ENCODE measurements around the gene SNRNP27.

Gene SNRNP27

GRCh38 chr2:69933254-69933828 lies 39.6 kb downstream of the SNRNP27 start:
- Mint-ChIP-seq H3K27ac (no peak overlapping the region), H3K36me3 (peaks cover 54% of the 10 kb centered on the region), H3K9me3 (no peaks in the 10 kb centered on the region), H3K4me1 (peaks cover 24% of the 10 kb centered on the region), H3K27me3 (no peaks in the 10 kb centered on the region), H3K4me3 (no peak overlapping the region)
- DNase-seq = no peak
- CTCF ChIA-PET = interaction anchor here (1.0 to 1.2 kb wide), 3 partner anchors 9 to 136 kb away, joined by 3 to 4 read pairs (median 3); no protein-coding TSS in a partner anchor

GRCh38 chr2:69933839-69934613 lies 40.3 kb downstream of the SNRNP27 start:
- no peak overlapping the region for H3K4me3 Mint-ChIP-seq
- H3K4me1 Mint-ChIP-seq = peaks cover 24% of the 10 kb centered on the region
- H3K36me3 Mint-ChIP-seq = peaks cover 61% of the 10 kb centered on the region
- CTCF ChIA-PET = interaction anchor here (0.5 to 1.2 kb wide), 3 partner anchors 10 to 135 kb away, joined by 3 read pairs; no protein-coding TSS in a partner anchor
- no peak overlapping the region for H3K27ac Mint-ChIP-seq
- no peak for DNase-seq
- no peaks in the 10 kb centered on the region for H3K27me3 Mint-ChIP-seq
- H3K9me3 Mint-ChIP-seq = no peaks in the 10 kb centered on the region

GRCh38 chr2:69934614-69934908 lies 40.8 kb downstream of the SNRNP27 start:
- Mint-ChIP-seq H3K27ac (no peak overlapping the region), H3K36me3 (peaks cover 65% of the 10 kb centered on the region), H3K27me3 (no peaks in the 10 kb centered on the region), H3K4me1 (peaks cover 24% of the 10 kb centered on the region), H3K9me3 (no peaks in the 10 kb centered on the region), H3K4me3 (no peak overlapping the region)
- no peak for DNase-seq
- CTCF ChIA-PET = interaction anchor here (0.5 to 1.2 kb wide), 3 partner anchors 10 to 135 kb away, joined by 3 read pairs; no protein-coding TSS in a partner anchor

GRCh38 chr2:69935011-69935410 lies 41.3 kb downstream of the SNRNP27 start:
- no peak overlapping the region for H3K27ac Mint-ChIP-seq
- H3K36me3 Mint-ChIP-seq = peaks cover 67% of the 10 kb centered on the region
- DNase-seq = no peak
- no peaks in the 10 kb centered on the region for H3K27me3 Mint-ChIP-seq
- CTCF ChIA-PET = no interaction called here
- no peak overlapping the region for H3K4me3 Mint-ChIP-seq
- peaks cover 24% of the 10 kb centered on the region for H3K4me1 Mint-ChIP-seq
- H3K9me3 Mint-ChIP-seq = no peaks in the 10 kb centered on the region

- peaks cover 20% of the 10 kb centered on the region for H3K4me1 Mint-ChIP-seq
- DNase-seq = no peak
- no peak overlapping the region for H3K27ac Mint-ChIP-seq
- peaks cover 74% of the 10 kb centered on the region for H3K36me3 Mint-ChIP-seq
- H3K27me3 Mint-ChIP-seq = no peaks in the 10 kb centered on the region
- H3K4me3 Mint-ChIP-seq = no peak overlapping the region
- H3K9me3 Mint-ChIP-seq = no peaks in the 10 kb centered on the region
- CTCF ChIA-PET = no interaction called here
These were observed 43.1 kb downstream of the SNRNP27 start for GRCh38 chr2:69936906-69937305.

- Mint-ChIP-seq H3K36me3 (peaks cover 78% of the 10 kb centered on the region), H3K27me3 (no peaks in the 10 kb centered on the region), H3K27ac (no peak overlapping the region), H3K4me3 (no peak overlapping the region), H3K9me3 (no peaks in the 10 kb centered on the region), H3K4me1 (peaks cover 14% of the 10 kb centered on the region)
- DNase-seq = no peak
- CTCF ChIA-PET = no interaction called here
These were observed 44.2 kb downstream of the SNRNP27 start for GRCh38 chr2:69937968-69938367.

GRCh38 chr2:69939722-69940121 lies 46.0 kb downstream of the SNRNP27 start:
- Mint-ChIP-seq H3K4me1 (peaks cover 13% of the 10 kb centered on the region), H3K9me3 (no peaks in the 10 kb centered on the region), H3K4me3 (no peak overlapping the region), H3K36me3 (peaks cover 86% of the 10 kb centered on the region), H3K27me3 (no peaks in the 10 kb centered on the region), H3K27ac (no peak overlapping the region)
- CTCF ChIA-PET = no interaction called here
- no peak for DNase-seq

GRCh38 chr2:69940691-69941090 lies 46.9 kb downstream of the SNRNP27 start:
- Mint-ChIP-seq H3K27me3 (no peaks in the 10 kb centered on the region), H3K4me1 (peaks cover 21% of the 10 kb centered on the region), H3K36me3 (peaks cover 80% of the 10 kb centered on the region), H3K4me3 (no peak overlapping the region), H3K9me3 (no peaks in the 10 kb centered on the region), H3K27ac (no peak overlapping the region)
- DNase-seq = no peak
- CTCF ChIA-PET = interaction anchor here (1.1 kb wide), 1 partner anchor 26 kb away, joined by 3 read pairs; no protein-coding TSS in a partner anchor

- Mint-ChIP-seq H3K27me3 (no peaks in the 10 kb centered on the region), H3K4me1 (peaks cover 43% of the 10 kb centered on the region), H3K9me3 (no peaks in the 10 kb centered on the region), H3K4me3 (no peak overlapping the region), H3K36me3 (peaks cover 62% of the 10 kb centered on the region), H3K27ac (no peak overlapping the region)
- DNase-seq = no peak
- CTCF ChIA-PET = no interaction called here
These were observed 49.5 kb downstream of the SNRNP27 start for GRCh38 chr2:69943000-69943842.

GRCh38 chr2:69943843-69944525 lies 50.2 kb downstream of the SNRNP27 start:
- no peaks in the 10 kb centered on the region for H3K9me3 Mint-ChIP-seq
- no peak overlapping the region for H3K4me3 Mint-ChIP-seq
- CTCF ChIA-PET = no interaction called here
- H3K36me3 Mint-ChIP-seq = peaks cover 55% of the 10 kb centered on the region
- peaks cover 45% of the 10 kb centered on the region for H3K4me1 Mint-ChIP-seq
- no peak for DNase-seq
- H3K27me3 Mint-ChIP-seq = no peaks in the 10 kb centered on the region
- no peak overlapping the region for H3K27ac Mint-ChIP-seq

GRCh38 chr2:69944756-69945155 lies 51.0 kb downstream of the SNRNP27 start:
- CTCF ChIA-PET = interaction anchor here (0.6 to 1.4 kb wide), 4 partner anchors 9 to 125 kb away, joined by 3 read pairs; no protein-coding TSS in a partner anchor
- H3K4me3 Mint-ChIP-seq = no peak overlapping the region

GRCh38 chr2:69945441-69945840 lies 51.7 kb downstream of the SNRNP27 start:
- DNase-seq = peak; percentile 43
- CTCF ChIA-PET = interaction anchor here (0.6 to 1.6 kb wide), 5 partner anchors 8 to 124 kb away, joined by 3 read pairs; partner anchors contain the start of gene MXD1
- H3K4me3 Mint-ChIP-seq = no peak overlapping the region

More at GRCh38 chr2:69944756-69945155, 51.0 kb downstream of the SNRNP27 start:
- H3K9me3 Mint-ChIP-seq = no peaks in the 10 kb centered on the region
- H3K4me1 Mint-ChIP-seq = peaks cover 46% of the 10 kb centered on the region
- no peaks in the 10 kb centered on the region for H3K27me3 Mint-ChIP-seq
- no peak for DNase-seq
- peaks cover 48% of the 10 kb centered on the region for H3K36me3 Mint-ChIP-seq
- H3K27ac Mint-ChIP-seq = peak overlapping the region; percentile 0

GRCh38 chr2:69945941-69946340 lies 52.2 kb downstream of the SNRNP27 start:
- peak overlapping the region; percentile 92 for H3K27ac Mint-ChIP-seq
- CTCF ChIA-PET = interaction anchor here (1.1 to 1.6 kb wide), 3 partner anchors 31 to 124 kb away, joined by 3 read pairs; partner anchors contain the start of gene MXD1
- H3K9me3 Mint-ChIP-seq = no peaks in the 10 kb centered on the region
- H3K4me1 Mint-ChIP-seq = peaks cover 46% of the 10 kb centered on the region
- peaks cover 37% of the 10 kb centered on the region for H3K36me3 Mint-ChIP-seq
- no peaks in the 10 kb centered on the region for H3K27me3 Mint-ChIP-seq
- H3K4me3 Mint-ChIP-seq = no peak overlapping the region
- DNase-seq = no peak

More at GRCh38 chr2:69945441-69945840, 51.7 kb downstream of the SNRNP27 start:
- Mint-ChIP-seq H3K36me3 (peaks cover 42% of the 10 kb centered on the region), H3K27me3 (no peaks in the 10 kb centered on the region), H3K27ac (peak overlapping the region; percentile 92), H3K9me3 (no peaks in the 10 kb centered on the region), H3K4me1 (peaks cover 46% of the 10 kb centered on the region)

Data from activated naive CD4-positive, alpha-beta T cell treated with anti-CD3 and anti-CD28 coated beads, Interleukin-2, amount 10 ng/mL, durations not matched to agents 7 days and 5 days (primary cell).